WTC11 (cell line): Measurements from ENCODE around the gene NPDC1. TPM values are rescaled to one million over a fixed set of nuclear protein-coding genes. Genes with fewer than 3 reads are reported as not detected.

Source experiments
- ATAC-seq: fragments of 200-7000 bp; cut with Tn5 transposase; 2 replicates; pipeline ENCODE4 v1.10.0; 2021; ENCODE audit warnings: mild to moderate bottlenecking, moderate library complexity
- CTCF ChIA-PET: fragments of 300-600 bp; sonication (Branson Sonifier 250); formaldehyde crosslinking; loops from one replicate; lab custom pipeline; 2021; ENCODE audit warnings: antibody characterized with exemption; lab: Charles Lee
- POLR2A ChIA-PET: fragments of 350-600 bp; sonication (Branson Sonifier 250); formaldehyde crosslinking; loops from one replicate; lab custom pipeline; 2021; ENCODE audit warnings: antibody characterized with exemption; lab: Charles Lee
- DNase-seq: peaks from one replicate; pipeline ENCODE4 v3.0.0; 2021; ENCODE audit warnings: low spot score
- H3K27ac Mint-ChIP-seq: 2 replicates; pipeline ENCODE4 v1.8.0; 2021; ENCODE audit warnings: mixed read lengths
- H3K27me3 Mint-ChIP-seq: 2 replicates; pipeline ENCODE4 v1.8.0; 2021; ENCODE audit warnings: low read depth, mild to moderate bottlenecking, moderate library complexity, mixed read lengths
- H3K36me3 Mint-ChIP-seq: 2 replicates; pipeline ENCODE4 v1.8.0; 2021; ENCODE audit warnings: mixed read lengths
- H3K4me1 Mint-ChIP-seq: 2 replicates; pipeline ENCODE4 v1.8.0; 2022; ENCODE audit warnings: mixed read lengths
- H3K4me3 Mint-ChIP-seq: 2 replicates; pipeline ENCODE4 v1.8.0; 2021; ENCODE audit warnings: mild to moderate bottlenecking, moderate library complexity, mixed read lengths
- H3K9me3 Mint-ChIP-seq: 2 replicates; pipeline ENCODE4 v1.8.0; 2021; ENCODE audit warnings: mixed read lengths
- AR ChIP-seq: fragments of 250-450 bp; sonication (Bioruptor Pico); IDR thresholded peaks from 2 replicates; pipeline ENCODE4 v1.9.0; 2021; ENCODE audit warnings: mild to moderate bottlenecking
- ARID4B ChIP-seq: sonication (generic); formaldehyde crosslinking; IDR thresholded peaks from 2 replicates; pipeline ENCODE4 v1.8.0; 2023; ENCODE audit warnings: missing genetic modification reagents, mild to moderate bottlenecking, borderline replicate concordance
- CREM ChIP-seq: sonication (generic); formaldehyde crosslinking; IDR thresholded peaks from 2 replicates; pipeline ENCODE4 v1.8.1; 2022; ENCODE audit warnings: mild to moderate bottlenecking, missing genetic modification reagents, moderate library complexity
- FOXP1 ChIP-seq: sonication (generic); formaldehyde crosslinking; IDR thresholded peaks from 2 replicates; pipeline ENCODE4 v1.8.0; 2022; ENCODE audit warnings: missing genetic modification reagents, mild to moderate bottlenecking, moderate library complexity, borderline replicate concordance
- JUN ChIP-seq: sonication (generic); formaldehyde crosslinking; IDR thresholded peaks from 2 replicates; pipeline ENCODE4 v1.8.0; 2023; ENCODE audit warnings: mild to moderate bottlenecking, missing genetic modification reagents
- RELA ChIP-seq: sonication (generic); formaldehyde crosslinking; IDR thresholded peaks from 2 replicates; pipeline ENCODE4 v1.8.1; 2022; ENCODE audit warnings: missing genetic modification reagents, mild to moderate bottlenecking, borderline replicate concordance
- RORB ChIP-seq: fragments of 250-450 bp; sonication (Bioruptor Pico); IDR thresholded peaks from 2 replicates; pipeline ENCODE4 v1.9.0; 2021; ENCODE audit warnings: mild to moderate bottlenecking
- ZNF423 ChIP-seq: fragments of 250-450 bp; sonication (Bioruptor Pico); IDR thresholded peaks from 2 replicates; pipeline ENCODE4 v2.1.2; 2022; ENCODE audit warnings: mild to moderate bottlenecking, moderate library complexity
- total RNA-seq: library from RNA; stranded (reverse); gene quantifications from 3 replicates; pipeline ENCODE4 v1.2.3, GENCODE V29; 2021
- TF ChIP-seq, protein P1 (sequence below): fragments of 250-450 bp; sonication (Bioruptor Pico); IDR thresholded peaks from 2 replicates; pipeline ENCODE4 v1.9.0; 2021; ENCODE audit warnings: mild to moderate bottlenecking
- TF ChIP-seq, protein P2 (sequence below): sonication (generic); formaldehyde crosslinking; IDR thresholded peaks from 2 replicates; pipeline ENCODE4 v1.8.0; 2022; ENCODE audit warnings: missing genetic modification reagents
- TF ChIP-seq, protein P3 (sequence below): fragments of 250-450 bp; sonication (Bioruptor Pico); IDR thresholded peaks from 2 replicates; pipeline ENCODE4 v1.9.0; 2021; ENCODE audit warnings: mild to moderate bottlenecking, borderline replicate concordance
- TF ChIP-seq, protein P4 (sequence below): sonication (generic); formaldehyde crosslinking; IDR thresholded peaks from 2 replicates; pipeline ENCODE4 v1.8.1; 2023; ENCODE audit warnings: mild to moderate bottlenecking, missing genetic modification reagents

The NPDC1 gene
- total RNA-seq, 1 experiment from 2014 or later: 64.3 TPM

GRCh38 chr9:137039611-137040366, 6.2 kb downstream of the NPDC1 start:
- DNase-seq (no peak), ATAC-seq (no peak)
- Mint-ChIP-seq H3K4me1 (peaks cover 2% of the 10 kb centered on the region), H3K36me3 (peaks cover 5% of the 10 kb centered on the region; the same call in 1 of the 2 replicates), H3K27ac (no peak overlapping the region), H3K27me3 (peaks cover 3% of the 10 kb centered on the region), H3K9me3 (no peaks in the 10 kb centered on the region), H3K4me3 (no peak overlapping the region)
- CTCF ChIA-PET: interaction anchor here (1.5 to 4.6 kb wide), 2 partner anchors 11 to 24 kb away, joined by 4 to 23 read pairs; no protein-coding TSS in a partner anchor
- TF ChIP-seq ARID4B (CRISPR knock-in tag) (no peak), ZNF423 (CRISPR knock-in tag) (no peak), JUN (CRISPR knock-in tag) (no peak), RORB (CRISPR knock-in tag) (no peak), AR (CRISPR knock-in tag) (no peak), RELA (no peak), CREM (no peak), FOXP1 (CRISPR knock-in tag) (no peak)
- TF ChIP-seq, protein P1, sequence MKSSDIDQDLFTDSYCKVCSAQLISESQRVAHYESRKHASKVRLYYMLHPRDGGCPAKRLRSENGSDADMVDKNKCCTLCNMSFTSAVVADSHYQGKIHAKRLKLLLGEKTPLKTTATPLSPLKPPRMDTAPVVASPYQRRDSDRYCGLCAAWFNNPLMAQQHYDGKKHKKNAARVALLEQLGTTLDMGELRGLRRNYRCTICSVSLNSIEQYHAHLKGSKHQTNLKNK (CRISPR knock-in tag): no peak
- TF ChIP-seq, protein P2, sequence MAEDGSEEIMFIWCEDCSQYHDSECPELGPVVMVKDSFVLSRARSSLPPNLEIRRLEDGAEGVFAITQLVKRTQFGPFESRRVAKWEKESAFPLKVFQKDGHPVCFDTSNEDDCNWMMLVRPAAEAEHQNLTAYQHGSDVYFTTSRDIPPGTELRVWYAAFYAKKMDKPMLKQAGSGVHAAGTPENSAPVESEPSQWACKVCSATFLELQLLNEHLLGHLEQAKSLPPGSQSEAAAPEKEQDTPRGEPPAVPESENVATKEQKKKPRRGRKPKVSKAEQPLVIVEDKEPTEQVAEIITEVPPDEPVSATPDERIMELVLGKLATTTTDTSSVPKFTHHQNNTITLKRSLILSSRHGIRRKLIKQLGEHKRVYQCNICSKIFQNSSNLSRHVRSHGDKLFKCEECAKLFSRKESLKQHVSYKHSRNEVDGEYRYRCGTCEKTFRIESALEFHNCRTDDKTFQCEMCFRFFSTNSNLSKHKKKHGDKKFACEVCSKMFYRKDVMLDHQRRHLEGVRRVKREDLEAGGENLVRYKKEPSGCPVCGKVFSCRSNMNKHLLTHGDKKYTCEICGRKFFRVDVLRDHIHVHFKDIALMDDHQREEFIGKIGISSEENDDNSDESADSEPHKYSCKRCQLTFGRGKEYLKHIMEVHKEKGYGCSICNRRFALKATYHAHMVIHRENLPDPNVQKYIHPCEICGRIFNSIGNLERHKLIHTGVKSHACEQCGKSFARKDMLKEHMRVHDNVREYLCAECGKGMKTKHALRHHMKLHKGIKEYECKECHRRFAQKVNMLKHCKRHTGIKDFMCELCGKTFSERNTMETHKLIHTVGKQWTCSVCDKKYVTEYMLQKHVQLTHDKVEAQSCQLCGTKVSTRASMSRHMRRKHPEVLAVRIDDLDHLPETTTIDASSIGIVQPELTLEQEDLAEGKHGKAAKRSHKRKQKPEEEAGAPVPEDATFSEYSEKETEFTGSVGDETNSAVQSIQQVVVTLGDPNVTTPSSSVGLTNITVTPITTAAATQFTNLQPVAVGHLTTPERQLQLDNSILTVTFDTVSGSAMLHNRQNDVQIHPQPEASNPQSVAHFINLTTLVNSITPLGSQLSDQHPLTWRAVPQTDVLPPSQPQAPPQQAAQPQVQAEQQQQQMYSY: no peak
- TF ChIP-seq, protein P3, sequence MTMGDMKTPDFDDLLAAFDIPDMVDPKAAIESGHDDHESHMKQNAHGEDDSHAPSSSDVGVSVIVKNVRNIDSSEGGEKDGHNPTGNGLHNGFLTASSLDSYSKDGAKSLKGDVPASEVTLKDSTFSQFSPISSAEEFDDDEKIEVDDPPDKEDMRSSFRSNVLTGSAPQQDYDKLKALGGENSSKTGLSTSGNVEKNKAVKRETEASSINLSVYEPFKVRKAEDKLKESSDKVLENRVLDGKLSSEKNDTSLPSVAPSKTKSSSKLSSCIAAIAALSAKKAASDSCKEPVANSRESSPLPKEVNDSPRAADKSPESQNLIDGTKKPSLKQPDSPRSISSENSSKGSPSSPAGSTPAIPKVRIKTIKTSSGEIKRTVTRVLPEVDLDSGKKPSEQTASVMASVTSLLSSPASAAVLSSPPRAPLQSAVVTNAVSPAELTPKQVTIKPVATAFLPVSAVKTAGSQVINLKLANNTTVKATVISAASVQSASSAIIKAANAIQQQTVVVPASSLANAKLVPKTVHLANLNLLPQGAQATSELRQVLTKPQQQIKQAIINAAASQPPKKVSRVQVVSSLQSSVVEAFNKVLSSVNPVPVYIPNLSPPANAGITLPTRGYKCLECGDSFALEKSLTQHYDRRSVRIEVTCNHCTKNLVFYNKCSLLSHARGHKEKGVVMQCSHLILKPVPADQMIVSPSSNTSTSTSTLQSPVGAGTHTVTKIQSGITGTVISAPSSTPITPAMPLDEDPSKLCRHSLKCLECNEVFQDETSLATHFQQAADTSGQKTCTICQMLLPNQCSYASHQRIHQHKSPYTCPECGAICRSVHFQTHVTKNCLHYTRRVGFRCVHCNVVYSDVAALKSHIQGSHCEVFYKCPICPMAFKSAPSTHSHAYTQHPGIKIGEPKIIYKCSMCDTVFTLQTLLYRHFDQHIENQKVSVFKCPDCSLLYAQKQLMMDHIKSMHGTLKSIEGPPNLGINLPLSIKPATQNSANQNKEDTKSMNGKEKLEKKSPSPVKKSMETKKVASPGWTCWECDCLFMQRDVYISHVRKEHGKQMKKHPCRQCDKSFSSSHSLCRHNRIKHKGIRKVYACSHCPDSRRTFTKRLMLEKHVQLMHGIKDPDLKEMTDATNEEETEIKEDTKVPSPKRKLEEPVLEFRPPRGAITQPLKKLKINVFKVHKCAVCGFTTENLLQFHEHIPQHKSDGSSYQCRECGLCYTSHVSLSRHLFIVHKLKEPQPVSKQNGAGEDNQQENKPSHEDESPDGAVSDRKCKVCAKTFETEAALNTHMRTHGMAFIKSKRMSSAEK (CRISPR knock-in tag): no peak
- TF ChIP-seq, protein P4, sequence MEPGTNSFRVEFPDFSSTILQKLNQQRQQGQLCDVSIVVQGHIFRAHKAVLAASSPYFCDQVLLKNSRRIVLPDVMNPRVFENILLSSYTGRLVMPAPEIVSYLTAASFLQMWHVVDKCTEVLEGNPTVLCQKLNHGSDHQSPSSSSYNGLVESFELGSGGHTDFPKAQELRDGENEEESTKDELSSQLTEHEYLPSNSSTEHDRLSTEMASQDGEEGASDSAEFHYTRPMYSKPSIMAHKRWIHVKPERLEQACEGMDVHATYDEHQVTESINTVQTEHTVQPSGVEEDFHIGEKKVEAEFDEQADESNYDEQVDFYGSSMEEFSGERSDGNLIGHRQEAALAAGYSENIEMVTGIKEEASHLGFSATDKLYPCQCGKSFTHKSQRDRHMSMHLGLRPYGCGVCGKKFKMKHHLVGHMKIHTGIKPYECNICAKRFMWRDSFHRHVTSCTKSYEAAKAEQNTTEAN: no peak
- POLR2A ChIA-PET: no interaction called here
